Parathyroid adenoma (tissue), 2 donors: Measurements from ENCODE around the gene ADGRG2.
"Not testable (repeated sequence)": the region's sequence is repeated elsewhere in the genome, so short reads cannot be mapped to it uniquely, and the experiment has no call there.

Experiments used
- H2AFZ ChIP-seq: fragments of 300-600 bp; sonication (generic); one replicate; pipeline ENCODE4 v1.7.0; 2017; ENCODE audit warnings: antibody characterized with exemption, mild to moderate bottlenecking
- H3K27ac ChIP-seq: fragments of 300-600 bp; sonication (generic); one replicate; pipeline ENCODE4 v1.7.0; 2017
- H3K27me3 ChIP-seq: fragments of 300-600 bp; sonication (generic); one replicate; pipeline ENCODE4 v1.7.0; 2017; ENCODE audit warnings: low read length; ENCODE audit not compliant: control insufficient read depth, insufficient read depth
- H3K36me3 ChIP-seq: fragments of 300-600 bp; sonication (generic); one replicate; pipeline ENCODE4 v1.7.0; 2017; ENCODE audit warnings: low read length; ENCODE audit not compliant: control insufficient read depth, insufficient read depth
- H3K4me1 ChIP-seq: fragments of 300-600 bp; sonication (generic); one replicate; pipeline ENCODE4 v1.7.0; 2017; ENCODE audit warnings: control low read depth
- H3K4me2 ChIP-seq: fragments of 300-600 bp; sonication (generic); one replicate; pipeline ENCODE4 v1.7.0; 2017; ENCODE audit warnings: low read length
- H3K4me3 ChIP-seq: fragments of 300-600 bp; sonication (generic); one replicate; pipeline ENCODE4 v1.7.0; 2017; ENCODE audit warnings: low read depth, low read length
- H3K79me2 ChIP-seq: fragments of 300-600 bp; sonication (generic); one replicate; pipeline ENCODE4 v1.7.0; 2017; ENCODE audit warnings: control low read depth
- H3K9ac ChIP-seq: fragments of 300-600 bp; sonication (generic); one replicate; pipeline ENCODE4 v1.7.0; 2017; ENCODE audit warnings: mild to moderate bottlenecking
- H3K9me3 ChIP-seq: fragments of 300-600 bp; sonication (generic); one replicate; pipeline ENCODE4 v1.7.0; 2017; ENCODE audit warnings: low read length; ENCODE audit not compliant: control insufficient read depth
- CTCF ChIP-seq: fragments of 300-600 bp; sonication (generic); IDR thresholded peaks from one replicate; pipeline ENCODE4 v1.7.0; 2017; ENCODE audit warnings: antibody characterized with exemption, mild to moderate bottlenecking
- donor health status: primary hyperparathyroidism.

The ADGRG2 gene

GRCh38 chrX:19070555-19070994 lies 51.7 kb downstream of the ADGRG2 start:
- Histone ChIP-seq H3K27me3 (no peaks in the 10 kb centered on the region), H3K4me1 (no peaks in the 10 kb centered on the region), H3K36me3 (no peaks in the 10 kb centered on the region), H3K9me3 (no peaks in the 10 kb centered on the region), H3K4me2 (no peak overlapping the region), H3K79me2 (peaks cover 3% of the 10 kb centered on the region), H2AFZ (no peak overlapping the region), H3K9ac (no peak overlapping the region), H3K4me3 (no peak overlapping the region), H3K27ac (no peak overlapping the region)
- no peak for TF ChIP-seq CTCF

GRCh38 chrX:19066987-19067386 lies 55.3 kb downstream of the ADGRG2 start:
- not testable (repeated sequence) for H3K36me3 ChIP-seq, H2AFZ ChIP-seq, H3K4me3 ChIP-seq, H3K4me2 ChIP-seq, H3K4me1 ChIP-seq, H3K27ac ChIP-seq, H3K79me2 ChIP-seq, H3K27me3 ChIP-seq, H3K9me3 ChIP-seq, H3K9ac ChIP-seq

GRCh38 chrX:19065535-19065934 lies 56.7 kb downstream of the ADGRG2 start:
- Histone ChIP-seq H3K4me3 (no peak overlapping the region), H3K9ac (no peak overlapping the region), H3K36me3 (no peaks in the 10 kb centered on the region), H3K9me3 (no peaks in the 10 kb centered on the region), H3K4me1 (no peaks in the 10 kb centered on the region), H3K4me2 (no peak overlapping the region), H2AFZ (no peak overlapping the region), H3K27ac (no peak overlapping the region), H3K27me3 (no peaks in the 10 kb centered on the region), H3K79me2 (no peaks in the 10 kb centered on the region)
- TF ChIP-seq CTCF: no peak

- Histone ChIP-seq H3K4me3 (no peak overlapping the region), H3K27me3 (no peaks in the 10 kb centered on the region), H3K27ac (no peak overlapping the region), H3K9ac (no peak overlapping the region), H3K36me3 (no peaks in the 10 kb centered on the region), H3K9me3 (no peaks in the 10 kb centered on the region), H3K4me2 (no peak overlapping the region), H3K79me2 (no peaks in the 10 kb centered on the region), H2AFZ (no peak overlapping the region), H3K4me1 (no peaks in the 10 kb centered on the region)
- no peak for TF ChIP-seq CTCF
Measured at GRCh38 chrX:19064175-19064574, 58.1 kb downstream of the ADGRG2 start.

- no peak for TF ChIP-seq CTCF
- Histone ChIP-seq H3K9ac (no peak overlapping the region), H3K4me2 (no peak overlapping the region), H3K79me2 (no peaks in the 10 kb centered on the region), H3K4me3 (no peak overlapping the region), H3K27me3 (no peaks in the 10 kb centered on the region), H3K27ac (no peak overlapping the region), H3K4me1 (no peaks in the 10 kb centered on the region), H3K9me3 (no peaks in the 10 kb centered on the region), H2AFZ (no peak overlapping the region), H3K36me3 (no peaks in the 10 kb centered on the region)
Measured at GRCh38 chrX:19063030-19063429, 59.2 kb downstream of the ADGRG2 start.
